Medulla oblongata (tissue), 1 donor: ENCODE results near the gene CHD9NB.

ENCODE experiments used
- DNase-seq: peaks from one replicate; pipeline ENCODE4 v3.0.0-alpha.2; 2015; ENCODE audit errors: extremely low spot score

CHD9NB gene

DNA sequence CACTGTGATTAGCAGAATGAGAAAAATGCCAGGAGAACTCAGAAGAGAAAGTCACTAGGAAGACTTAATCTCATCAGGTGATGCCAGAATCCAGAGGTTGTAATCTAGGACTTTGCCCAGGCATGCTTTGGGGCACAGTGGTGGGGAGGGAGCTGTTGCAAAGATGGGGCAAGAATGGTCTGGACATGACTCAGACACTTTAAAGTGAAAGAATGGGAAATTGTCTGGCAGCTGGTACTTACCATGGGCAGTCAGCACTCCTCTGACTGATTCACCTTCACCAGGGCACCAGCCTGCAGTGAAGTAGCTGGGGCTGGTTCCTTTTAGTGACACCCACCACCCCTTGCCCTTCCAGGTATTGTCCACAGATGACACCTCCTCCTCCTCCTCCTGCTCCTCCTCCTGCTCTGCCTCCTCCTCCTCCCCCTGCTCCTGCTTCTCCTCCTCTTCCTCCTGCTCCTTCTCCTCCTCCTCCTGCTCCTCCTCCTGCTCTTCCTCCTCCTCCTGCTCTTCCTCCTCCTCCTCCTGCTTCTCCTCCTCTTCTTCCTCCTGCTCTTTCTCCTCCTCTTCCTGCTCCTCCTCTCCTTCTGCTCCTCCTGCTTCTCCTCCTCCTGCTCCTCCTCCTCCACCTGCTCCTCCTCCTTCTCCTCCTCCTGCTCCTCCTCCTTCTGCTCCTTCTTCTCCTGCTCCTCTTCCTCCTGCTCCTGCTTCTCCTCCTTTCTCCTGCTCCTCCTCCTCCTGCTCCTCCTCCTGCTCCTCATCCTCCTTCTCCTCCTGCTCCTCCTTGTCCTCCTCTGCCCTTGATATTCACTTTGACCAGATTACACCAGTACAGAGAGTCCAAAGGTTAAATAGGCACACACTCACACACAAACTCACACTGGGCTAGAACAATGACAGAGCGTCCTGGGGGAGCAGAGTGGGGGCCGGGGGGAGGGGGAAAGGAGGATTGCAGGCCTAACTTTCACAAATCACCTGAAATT, at the start of gene CHD9NB:
TSS of gene CHD9NB (minus strand) at position 379 of the 983 bp plus-strand sequence. CDS start 8,739 bp downstream, outside the sequence.
- no peak for DNase-seq

DNA sequence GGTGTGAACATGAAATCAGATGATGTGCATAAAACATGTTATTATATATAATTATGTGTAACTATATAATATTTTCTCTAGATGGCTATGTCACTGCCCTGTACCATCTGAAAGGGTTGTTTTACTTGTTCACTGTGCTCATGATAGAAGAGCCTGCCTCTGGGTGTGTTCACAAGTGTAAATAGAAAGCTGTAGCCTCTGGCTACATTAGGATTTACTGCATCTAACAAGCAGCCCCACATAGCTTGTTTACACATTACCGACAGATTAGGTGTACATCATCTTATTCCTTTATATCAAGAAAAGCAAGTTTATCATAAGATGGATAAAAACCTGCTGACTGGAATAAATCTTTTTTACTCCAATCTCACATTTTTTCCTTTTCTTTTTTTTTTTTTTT, 48.2 kb upstream of the CHD9NB start:
- no peak for DNase-seq

DNA sequence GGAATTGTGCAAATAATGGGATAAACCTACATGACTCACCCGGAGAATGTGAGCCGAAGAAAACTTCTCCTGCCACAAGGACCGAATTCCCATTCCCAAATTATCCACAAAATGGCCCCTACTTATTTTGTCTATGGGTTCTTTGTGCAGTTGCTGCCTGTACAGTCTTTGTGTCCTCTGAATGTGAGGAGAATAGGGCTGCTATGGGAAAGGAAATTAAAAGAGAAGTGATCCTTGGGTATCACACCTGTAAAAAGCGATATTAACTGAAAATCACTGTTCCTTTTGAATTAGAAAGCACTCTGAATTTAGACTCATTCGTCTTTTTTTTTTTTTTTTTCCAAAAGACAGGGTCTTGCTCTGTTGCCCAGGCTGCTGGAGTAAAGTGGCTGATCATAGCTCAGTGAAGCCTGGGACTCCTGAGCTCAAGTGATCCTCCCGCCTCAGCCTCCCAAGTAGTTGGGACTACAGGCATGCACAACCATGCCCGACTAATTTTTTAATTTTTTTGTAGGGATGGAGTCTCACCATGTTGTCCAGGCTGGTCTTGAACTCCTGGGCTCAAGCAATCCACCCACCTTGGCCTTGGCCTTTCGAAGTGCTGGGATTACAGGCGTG, 47.5 kb upstream of the CHD9NB start:
- DNase-seq: no peak

DNA sequence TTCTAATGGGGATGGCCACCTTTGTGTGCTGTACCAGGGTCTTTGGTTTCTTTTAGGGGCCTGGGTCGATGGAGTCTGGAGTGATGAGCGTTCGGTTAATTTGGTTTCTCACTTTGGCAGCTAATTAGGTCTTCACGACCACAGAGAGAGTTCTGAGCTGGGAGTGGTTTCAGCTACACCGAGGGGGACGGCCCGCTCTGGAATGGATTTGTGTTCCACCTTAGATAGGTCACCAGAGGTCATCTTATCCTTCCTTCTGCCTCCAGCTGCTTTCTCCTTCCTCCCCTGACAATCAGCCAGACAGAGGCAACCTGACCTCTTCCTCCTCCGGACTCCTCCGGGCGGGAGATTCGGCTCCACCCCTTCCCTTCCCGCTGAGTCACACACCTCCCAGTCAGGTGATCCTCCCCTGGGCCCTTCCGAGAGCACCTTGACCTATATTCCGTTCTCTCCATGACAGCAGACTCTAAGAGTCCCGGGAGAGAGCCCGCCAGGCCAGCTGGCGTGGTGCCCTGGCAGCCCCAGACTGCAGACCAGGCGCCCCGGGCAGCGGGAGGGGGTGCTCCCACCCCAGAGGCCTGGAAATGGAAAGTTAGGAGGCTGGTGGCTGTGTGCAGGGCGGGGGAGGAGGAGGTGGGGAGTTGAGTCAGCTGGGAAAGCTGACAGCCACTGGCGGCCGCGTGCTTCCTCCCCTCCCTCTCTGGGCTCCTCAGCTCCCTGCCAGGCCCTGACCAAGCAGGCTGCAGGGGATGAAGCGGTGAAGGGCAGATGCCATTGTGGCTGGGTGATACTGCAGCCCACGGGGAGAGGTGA, 46.8 kb upstream of the CHD9NB start:
- DNase-seq: peak; percentile 94

DNA sequence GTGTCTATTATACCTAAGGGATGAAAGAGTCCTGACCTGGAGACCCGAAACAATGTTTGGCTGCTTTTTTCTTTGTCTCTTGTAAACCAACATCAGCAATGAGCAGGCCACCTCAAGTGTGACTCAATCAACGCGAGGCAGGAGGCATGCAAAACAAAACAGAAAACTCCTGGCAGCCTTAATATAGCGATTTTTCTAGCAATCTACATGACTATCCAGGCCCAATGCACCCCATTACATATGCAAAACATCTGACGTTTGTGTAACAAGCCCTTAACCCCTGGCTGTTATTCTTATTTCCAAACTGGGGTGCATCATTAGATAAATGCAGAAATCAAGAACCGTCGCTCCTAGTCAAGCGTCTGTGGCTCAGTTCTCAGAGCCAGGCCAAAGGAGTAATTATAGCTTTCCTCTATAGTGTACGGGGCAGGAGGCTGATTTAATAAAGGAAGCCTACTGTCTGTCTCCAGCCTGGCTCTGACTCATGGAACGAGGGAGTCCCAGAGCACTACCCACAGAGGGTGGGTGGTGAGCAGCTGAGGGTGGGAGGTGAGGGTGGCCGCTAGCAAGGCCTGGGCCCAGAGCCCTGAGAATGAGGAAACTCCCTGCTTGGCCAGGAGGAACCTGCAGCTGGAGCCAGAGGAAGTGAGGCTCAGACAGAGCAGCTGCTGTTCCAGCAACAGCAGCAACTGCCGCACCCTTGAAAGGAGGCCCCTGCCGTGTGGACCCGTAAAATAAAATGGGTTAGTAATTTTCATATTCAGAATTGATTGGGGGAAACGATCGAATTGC, 46.0 kb upstream of the CHD9NB start:
- DNase-seq: peak; percentile 85

DNA sequence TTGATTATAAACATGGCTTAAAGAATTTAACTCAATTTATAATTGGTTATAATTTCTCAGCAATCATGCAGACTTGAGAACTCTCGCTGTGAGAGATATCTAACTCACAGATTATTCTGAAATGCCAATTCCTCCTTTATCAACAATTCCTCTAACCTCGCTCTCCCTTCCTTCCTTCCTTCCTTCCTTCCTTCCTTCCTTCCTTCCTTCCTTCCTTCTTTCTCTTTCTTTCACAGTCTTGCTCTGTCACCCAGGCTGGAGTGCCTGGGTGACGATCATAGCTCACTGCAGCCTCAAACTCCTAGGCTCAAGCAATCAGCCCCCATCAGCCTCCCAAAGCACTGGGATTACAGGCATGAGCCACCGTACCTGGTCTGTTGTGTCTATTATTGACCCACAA, 44.5 kb upstream of the CHD9NB start:
- DNase-seq: no peak

DNA sequence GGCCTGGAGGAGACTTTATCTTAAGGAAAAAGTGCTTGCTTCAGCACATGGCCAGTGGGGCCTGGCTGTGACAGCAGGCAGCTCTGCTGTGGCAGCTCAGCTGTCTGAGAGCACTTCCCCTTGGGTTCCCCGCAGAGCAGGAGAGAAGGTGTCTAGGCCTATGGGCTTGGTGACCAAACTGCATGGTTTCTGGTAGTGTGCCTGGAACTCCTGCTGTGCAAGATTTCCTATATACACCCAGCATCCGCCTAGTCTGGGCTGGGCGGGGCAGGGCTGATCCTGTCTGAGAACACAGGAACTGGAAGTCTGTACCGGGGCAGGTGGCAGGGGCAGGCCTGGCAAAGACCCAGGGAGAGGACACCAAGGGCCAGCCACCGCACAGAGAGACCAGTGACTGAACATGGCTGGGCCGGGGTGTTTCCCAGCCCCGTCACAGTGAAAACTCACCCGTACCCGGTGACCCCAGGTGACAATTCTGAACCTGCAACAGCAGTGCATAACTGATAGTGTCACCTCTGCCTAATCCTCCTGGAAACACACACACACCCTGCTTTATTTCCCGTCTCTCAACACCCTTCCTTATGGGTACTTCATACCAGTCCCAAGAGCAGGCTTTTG, 41.4 kb upstream of the CHD9NB start:
- DNase-seq: peak; percentile 68

DNA sequence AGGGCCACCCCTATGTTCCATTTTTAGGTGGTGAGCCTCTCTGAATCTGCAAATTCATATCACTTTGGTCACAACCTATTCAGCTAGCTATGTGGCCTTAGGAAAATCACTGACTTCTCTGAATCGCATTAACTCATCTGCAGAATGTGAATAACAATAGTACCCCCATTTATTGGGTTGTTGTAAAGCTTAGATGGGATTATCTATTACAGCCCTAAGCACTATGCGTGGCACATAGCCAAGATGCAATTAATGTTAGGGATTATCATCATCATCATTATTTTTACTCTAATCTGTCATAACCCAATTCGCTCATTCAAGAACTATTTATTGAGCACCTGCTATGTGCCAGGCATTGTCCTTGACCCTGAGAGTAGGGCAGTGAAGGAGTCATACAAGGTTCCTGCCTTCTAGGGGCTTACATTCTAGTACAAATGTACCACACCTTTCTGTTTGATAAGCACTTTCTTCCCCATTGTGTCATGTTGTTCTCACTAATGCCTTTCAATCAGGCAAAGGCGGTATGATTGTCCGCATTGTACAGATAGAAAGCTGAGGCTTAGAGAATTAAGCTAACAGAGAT, 40.6 kb upstream of the CHD9NB start:
- no peak for DNase-seq

DNA sequence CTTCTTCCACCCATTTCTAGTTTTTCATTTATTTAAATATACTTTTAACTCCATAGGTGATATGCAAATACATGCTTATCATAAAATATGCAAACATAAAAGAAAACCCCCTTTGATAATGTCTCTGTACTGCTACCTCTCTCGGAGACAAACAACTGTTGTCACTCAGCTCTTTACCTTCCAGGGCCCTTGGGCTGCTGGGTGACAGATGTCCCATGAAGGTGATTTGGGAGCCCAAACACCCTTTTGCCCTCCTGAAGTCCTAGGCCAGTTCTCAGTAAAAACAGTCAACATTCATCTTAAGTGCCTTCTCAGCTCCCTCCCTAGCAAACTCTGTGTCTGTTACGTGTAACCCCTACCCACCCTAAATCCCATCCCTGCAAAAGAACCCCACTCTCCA, 39.6 kb upstream of the CHD9NB start:
- DNase-seq: no peak

DNA sequence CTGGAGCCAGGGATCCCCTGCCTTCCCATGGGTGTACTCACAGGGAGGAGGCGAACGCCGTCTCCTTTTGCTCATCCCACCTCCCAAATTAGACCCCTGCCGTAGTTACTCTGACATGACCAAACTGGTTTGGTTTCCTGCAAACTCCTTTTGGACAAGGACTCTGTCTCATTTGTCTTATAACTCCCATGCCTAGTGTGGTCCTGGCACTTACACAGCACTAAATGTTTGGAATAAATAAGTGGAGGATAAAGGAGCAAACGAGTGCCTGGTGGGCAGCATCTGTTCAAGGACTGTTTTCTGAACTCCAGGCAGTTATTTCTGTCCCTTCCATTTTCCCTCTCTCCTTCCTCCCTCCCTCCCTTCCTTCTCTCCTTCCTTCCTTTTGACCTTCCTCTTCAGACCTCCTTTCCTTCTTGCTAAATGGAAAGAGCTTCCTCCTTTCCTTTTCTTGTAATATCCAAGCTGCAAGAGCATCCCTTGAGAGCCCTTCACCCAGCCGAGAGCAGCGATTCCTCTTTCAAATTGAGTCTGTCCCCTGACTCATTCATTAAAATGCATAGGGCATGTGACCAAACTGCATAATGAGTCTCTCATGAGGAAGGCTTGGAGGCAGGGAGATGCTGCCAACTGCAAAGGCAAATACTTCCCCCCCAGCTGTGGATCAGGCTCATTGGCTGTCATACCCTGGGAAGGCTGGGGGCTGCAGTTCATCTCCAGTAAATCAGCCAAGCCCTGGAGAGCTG, 38.9 kb upstream of the CHD9NB start:
- peak; percentile 98 for DNase-seq

DNA sequence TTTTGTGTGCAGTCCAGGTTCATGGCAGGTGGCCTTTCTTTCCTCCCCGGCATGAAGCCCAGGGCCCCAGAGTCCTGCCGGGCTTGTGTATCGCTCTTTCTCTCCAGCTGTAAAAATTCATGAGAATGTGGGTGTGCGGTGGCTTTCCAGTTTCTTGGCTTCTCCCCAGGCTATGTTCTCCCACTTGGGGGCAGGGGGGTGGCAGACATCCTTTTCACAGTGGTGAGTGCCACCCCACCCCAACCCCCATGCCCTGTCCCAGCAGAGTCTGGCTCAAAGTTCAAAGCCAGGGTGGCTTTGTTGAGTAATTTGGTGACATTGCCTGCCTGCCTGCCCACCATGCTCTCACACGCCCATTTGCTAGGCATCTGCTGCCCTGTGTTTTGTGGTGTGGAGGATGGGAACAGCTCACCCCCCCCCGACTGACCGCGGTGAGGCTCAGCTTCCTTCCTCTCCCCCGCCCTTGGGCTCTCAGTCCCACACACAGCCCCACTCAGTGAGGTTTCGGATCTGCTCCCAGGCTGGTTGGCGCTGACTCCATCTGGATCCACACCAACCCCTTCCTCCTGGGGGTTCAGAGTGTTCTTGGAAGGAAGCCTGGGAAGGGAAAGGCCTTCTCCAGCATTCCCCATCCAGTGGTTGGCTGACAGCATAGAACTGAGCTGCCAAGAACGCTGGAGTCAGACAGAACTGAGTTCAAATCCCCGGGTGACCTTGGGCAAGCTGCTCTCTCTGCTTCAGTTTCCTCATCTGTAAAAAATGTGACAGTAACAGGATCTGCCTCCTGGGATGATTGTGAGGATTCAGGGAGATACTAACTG, 38.1 kb upstream of the CHD9NB start:
- peak; percentile 94 for DNase-seq

DNA sequence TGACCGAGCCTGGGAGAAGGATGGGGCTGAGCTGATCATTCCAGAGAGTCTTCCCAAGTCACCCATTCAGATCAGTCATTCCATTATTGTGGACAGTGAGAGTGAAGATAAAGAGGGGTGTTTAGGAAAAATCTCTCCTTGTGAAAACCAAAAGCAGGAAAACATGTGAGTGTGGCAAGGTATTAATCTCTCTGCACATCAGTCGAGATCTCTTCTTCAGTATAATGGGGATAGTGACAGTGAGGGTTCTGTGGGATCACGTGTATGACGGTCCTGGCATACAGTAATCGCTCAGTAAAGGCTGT, 37.5 kb upstream of the CHD9NB start:
- DNase-seq: no peak

DNA sequence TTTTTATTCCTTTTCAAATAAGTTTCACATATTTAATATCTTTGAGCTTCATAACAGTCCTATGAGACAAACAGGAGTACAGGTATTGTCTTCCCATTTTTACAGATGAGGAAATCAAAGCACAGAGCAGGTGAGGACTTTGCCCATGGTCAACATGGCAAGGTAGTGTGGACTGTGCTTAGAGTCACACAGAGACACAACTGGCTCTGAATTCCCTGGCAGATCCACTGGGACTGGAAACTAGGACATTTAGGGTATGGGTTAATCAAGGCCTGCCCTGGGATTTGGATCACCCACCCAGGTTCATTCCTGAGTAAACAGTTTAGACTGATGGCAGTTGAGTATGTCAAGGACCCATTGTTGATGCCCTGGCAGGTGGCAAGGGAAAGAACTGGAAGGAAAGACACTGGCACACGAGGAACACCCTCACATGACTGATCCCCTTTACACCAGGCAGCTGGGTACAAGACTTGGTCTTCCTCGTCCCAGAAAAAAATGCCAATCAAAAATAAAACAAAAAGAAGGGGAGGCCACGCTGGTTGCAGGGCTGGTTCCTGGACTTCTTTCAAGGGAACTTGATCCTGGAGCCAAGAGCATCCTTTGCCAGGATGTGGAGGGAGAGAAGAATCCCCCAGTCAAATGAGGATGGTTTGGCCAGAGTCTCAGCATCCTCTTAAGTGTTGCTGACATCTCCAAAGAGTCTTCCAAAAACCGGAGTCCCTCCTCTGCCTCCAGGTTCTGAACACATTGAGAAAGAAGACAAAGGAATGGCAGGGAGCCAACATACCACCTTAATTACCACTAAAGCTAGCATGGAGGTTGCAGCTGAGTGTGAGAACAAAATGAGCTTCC, 37.0 kb upstream of the CHD9NB start:
- DNase-seq: peak; percentile 77

DNA sequence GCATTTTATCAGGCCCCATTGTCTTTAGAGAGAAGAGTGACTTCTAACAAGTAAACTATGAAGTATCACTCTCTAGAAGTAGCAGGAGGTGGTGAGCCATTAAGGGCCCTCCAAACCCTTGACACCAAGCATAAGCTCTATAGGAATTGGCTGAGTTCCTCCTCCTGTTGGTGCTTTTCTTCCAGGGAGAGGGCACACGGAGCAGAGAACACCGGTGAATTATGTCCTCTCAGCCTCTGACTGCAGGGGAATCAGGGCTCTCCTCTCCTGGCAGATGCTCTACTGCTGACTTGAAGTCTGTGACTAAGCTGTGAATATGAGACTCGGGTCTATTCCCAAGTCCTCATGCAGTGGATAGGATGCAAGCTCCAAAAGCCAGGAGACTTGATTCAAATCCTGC, 34.4 kb upstream of the CHD9NB start:
- DNase-seq: no peak

DNA sequence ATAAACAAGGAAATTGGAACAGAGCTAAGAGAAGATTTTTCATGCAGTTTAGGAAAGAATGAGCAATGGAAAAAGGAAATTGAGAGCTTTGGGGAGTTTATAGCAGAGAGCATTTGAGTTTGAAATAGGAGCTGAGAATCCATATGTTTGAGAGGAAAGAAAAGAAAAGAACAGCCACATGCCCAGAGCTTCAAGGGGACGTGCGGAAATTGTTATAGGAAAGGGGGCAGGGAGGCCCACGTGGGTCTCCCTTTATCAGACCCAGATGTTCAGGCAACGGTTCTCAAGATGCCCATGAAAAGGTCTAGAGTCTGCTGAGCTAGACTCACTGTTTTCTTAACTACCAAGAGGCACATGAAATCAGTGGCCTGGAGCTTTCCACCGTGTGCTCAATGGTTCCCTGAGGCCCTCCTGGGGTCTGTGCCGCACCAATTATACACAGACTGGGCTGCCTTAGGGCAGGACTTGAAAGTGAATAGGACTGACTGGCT, 33.3 kb upstream of the CHD9NB start:
- no peak for DNase-seq

DNA sequence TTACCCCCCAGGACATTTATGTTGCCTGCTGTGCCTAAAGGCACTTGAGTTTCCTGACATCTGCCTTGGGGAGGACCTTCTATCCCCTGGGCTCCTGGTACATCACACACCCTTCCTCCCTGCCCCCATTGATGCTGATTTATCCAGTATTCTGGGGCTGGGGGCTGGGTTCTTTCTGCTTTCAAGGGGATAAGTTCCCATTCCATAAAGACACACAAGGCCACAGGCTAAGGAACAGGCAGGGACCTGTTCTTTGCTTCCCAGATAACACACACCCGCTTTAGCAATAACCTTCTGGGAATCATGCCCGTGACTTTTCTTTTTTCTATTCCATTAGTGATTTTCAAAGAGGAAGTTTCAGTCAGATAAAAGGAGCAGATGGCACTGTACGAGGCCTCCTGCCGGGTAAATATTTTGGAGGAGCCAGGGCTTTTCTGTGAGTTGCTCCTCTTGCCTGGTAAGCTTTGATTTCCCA, 32.7 kb upstream of the CHD9NB start:
- DNase-seq: no peak

DNA sequence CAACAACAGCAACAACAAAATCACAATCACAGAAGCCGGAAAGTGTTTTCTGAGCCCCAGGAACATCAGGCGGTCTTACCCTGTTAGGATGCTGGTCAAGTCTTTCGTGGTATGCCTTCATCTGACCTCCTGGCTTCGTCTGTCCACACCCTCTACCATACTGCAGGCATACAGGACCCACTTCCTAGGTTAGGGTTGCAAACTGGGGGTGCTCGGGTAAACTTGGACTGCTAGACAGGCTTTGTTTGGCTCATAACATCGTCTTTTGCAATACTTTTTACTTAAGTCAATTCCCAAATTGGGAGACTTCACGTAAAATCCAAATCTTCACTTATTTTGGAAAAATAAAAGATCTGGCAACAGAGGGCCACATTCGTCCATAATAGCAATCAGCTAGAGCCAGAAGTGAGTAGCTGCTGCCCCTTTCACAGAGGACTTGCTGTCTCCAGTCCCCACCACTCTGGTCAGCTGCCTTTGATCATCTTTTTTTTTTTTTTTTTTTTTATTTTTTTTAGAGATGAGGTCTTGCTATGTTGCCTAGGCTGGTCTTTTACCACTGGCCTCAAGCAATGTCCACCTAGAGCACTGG, 32.1 kb upstream of the CHD9NB start:
- no peak for DNase-seq

DNA sequence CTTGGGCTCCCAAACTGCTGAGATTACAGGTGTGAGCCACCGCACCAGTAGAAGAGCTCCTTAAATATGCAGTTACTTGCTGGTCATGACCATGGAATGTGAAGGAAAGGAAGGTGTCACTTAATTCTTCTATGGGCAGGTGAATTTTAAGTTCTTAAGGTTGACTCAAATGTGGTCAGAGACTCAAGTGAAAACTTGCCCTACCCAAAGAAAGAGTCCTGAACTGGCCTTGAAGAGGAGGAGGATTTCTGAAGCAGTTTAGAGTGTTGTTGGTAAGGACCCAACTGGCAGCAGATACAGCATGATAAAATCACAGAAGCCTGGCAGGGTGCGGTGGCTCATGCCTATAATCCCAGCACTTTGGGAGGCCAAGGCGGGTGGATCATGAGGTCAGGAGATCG, 31.4 kb upstream of the CHD9NB start:
- DNase-seq: no peak
